Amniotic stem cell (primary cell): Measurements from ENCODE around the gene CZIB.
"Not testable (repeated sequence)": the region's sequence is repeated elsewhere in the genome, so short reads cannot be mapped to it uniquely, and the experiment has no call there.

ENCODE experiments used
- DNase-seq: peaks from one replicate; lab custom pipeline; 2025; lab: John Stamatoyannopoulos, UW

CZIB gene

DNA sequence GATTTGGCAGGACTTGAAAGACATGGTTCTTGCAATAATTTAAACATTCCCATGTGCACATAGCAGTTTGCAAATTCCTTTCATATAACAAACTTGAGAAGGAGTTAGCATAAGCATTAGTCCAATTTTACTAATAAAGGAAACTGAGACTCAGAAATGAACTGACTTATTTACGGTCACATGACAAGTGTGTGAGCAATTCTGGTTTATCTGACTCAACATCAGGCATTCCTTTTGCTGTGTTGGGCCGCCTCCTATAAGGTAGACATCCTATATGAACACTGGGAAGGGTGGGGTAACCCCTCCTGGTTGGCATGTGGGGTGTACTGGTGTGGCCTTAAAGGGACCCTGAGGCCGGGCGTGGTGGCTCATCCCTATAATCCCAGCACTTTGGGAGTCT lies 32.3 kb downstream of the CZIB start:
- no peak for DNase-seq

DNA sequence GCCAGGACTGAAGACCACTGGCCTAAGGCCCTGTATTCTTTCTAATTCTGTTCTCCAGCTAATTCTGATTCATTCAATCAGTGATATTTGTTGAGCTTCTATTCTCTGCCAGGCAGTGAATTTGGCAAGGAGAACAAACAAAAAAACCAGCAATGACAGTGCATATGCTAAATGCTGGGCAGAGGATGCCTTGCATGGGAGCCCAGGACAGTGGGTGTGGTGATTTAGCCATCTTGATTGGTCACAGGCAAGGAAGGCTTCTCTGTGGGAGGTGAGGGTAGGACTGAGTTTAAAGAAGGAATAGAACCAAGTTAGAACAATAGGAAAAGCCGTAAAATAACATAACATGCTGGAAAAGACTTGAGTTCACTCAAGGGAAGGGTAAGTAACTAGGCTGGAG lies 33.0 kb downstream of the CZIB start:
- DNase-seq, result no peak

- DNase-seq, result no peak
These were observed 33.9 kb downstream of the CZIB start for GRCh38 chr1:53186533-53186932.

GRCh38 chr1:53185955-53186297 lies 34.5 kb downstream of the CZIB start:
- DNase-seq, result not testable (repeated sequence)

GRCh38 chr1:53183095-53183990 lies 37.1 kb downstream of the CZIB start:
- DNase-seq, result no peak

DNA sequence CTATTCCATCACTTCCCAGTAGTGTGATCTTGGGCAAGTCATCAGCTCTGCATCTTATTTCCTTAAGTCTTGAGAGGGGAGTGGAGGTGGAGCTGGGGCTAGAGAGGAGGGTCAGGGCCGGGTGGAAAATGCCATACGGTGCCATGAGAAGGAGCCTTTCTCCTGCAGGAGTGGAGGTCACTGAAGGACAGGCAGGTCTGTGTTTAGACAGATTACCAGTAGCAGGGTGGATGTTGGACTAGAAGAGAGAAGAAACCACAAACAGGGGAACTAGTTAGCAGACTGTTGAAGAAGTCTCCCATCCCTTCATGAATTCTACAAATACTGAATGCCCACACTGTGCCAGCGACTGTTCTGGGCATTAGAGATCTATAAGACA lies 37.7 kb downstream of the CZIB start:
- no peak for DNase-seq

DNA sequence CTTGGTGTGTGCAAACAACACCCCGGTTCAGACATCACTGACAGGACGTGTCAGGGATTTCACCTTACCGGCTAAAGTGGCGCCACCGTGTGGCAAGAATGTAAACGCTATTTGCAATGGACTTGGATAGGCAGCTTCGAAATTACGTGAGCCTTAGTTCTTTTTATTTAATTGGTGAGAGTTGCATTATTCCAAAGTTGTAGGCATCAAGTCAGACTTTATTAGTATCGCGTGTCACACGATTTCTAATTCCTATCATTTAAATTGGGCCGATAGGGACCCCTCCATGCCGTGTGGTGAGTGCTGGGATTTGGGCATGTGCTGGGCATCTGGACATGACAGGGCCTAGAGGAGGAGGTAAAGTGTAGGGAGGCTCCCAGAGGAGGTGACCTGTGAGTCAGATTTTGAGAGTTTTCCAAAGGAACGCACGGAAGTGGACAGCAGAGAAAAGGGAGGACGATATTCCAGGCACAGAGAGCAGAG lies 38.3 kb downstream of the CZIB start:
- peak; percentile 19 for DNase-seq

DNA sequence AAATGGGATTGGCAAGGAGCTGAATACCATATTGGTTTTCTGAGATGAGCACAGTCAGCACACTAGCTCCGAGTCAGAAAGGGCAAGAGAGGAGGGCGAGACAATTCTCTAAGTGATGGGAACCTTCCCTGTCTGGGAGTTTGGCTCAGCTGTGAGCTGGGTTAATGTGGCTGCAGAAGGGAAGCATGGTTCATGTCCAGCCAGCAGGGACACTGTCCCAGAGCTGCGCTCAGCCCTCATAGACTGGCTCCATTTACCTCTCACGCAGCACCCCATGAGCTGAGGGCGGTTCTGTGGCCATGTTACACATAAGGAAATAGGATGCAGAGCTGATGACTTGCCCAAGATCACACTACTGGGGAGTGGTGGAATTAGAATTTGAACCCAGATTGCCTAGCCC lies 39.5 kb downstream of the CZIB start:
- DNase-seq, result no peak

DNA sequence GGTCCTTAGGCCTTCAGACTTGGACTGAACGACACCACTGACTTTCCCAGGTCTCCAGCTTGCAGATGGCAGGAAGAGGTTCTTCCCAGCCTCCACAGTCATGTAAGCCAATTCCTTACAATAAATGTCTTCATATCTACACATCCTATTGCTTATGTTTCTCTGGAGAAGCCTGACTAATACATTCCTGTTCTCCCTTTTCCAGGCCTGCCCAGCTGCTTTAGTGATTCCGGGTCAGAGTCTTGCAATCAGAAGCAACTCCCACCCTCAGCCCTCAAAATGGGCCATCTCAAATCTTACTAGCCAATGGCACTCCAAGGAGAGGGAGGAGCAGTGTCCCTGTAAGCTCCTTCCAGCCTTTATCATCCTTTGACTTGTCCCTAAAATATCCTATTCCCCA lies 40.2 kb downstream of the CZIB start:
- DNase-seq, result no peak

DNA sequence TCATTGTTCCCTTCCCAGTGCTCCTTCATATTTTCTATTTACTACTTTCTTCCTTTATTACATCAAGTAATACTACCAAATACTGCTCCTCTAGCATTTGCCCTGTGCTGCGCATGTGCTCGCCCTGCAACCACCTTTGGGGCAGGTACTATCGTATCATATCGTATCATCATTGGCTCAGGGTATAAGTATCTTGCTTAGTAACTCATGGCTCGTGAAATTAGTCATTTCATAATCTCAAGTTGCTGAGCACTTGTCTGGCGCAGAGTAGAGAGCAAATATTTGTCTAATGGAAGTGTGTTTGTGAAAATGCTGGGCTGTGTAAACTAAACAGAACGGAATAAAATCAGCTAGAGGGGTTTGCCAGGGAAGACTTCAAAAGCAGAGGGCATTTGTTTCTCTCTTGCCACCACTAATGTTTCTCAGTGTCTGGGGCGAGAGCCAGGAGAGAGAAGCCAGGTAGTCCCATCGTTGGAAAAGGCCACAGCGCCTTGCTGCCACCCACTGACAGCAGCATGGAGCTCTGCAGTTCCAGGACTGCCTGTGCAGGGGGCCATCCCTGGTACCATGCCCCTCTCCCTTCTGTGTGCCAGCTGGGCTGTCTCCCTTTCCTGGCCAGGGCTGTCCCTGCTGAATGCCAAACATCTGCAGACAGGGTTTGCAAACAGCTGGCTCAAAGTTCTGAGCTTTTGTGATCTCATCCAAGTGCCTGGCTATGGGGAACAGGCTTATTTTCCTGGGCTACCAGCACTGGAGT lies 43.8 kb downstream of the CZIB start:
- DNase-seq, result no peak

GRCh38 chr1:53174971-53175913 lies 45.2 kb downstream of the CZIB start:
- DNase-seq, result no peak

- no peak for DNase-seq
These were observed 47.9 kb downstream of the CZIB start for GRCh38 chr1:53172426-53173128.

GRCh38 chr1:53166912-53167311 lies 53.5 kb downstream of the CZIB start:
- DNase-seq, result no peak

DNA sequence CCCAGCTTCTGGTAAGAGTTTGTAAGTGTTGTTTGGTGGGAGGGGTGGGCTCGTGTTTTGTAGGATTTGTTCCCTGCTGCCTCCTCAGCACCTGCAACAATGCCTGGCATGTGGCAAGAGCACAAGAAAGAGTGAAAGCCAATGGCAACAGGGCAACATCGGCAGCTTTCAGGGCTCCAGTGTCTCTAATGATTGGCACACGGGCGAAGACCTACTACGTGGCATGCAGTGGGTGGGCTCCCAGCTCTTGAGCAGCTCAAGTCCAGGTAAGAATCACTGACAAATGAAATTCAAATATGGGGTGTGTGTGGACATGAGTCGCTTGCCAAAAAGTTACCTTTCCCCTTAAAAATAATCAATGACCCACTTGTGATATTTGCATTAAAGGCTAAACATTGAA lies 54.1 kb downstream of the CZIB start:
- no peak for DNase-seq

GRCh38 chr1:53165408-53165961 lies 54.9 kb downstream of the CZIB start:
- no peak for DNase-seq
